ENCODE measurements around the gene UNC13C. TPM values are rescaled to one million over a fixed set of nuclear protein-coding genes. Genes with fewer than 3 reads are reported as not detected.

Gene UNC13C
- total RNA-seq, 1 experiment from 2014 or later, result not detected

DNA sequence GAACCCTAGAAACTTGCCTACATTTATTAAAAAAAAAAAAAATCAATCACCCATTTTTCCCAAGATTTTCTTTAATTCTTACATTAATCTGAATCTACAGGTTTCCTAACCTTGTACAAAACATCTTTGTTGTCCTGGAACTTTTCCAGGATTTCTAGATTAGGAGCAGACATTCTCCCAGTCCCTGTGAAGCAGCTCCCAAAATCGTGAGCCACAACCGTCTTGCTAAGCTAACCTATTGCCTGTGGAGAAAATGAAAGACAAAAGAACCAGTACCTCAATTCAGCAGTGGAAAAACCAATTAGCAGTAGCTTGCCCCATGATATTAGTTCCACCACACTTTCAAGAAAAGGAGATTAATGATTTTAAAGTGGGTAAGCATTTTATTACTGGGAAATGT, 522.1 kb downstream of the UNC13C start:
- intact Hi-C loops (cut with micrococcal nuclease), result no loop called here
- ChIA-PET CTCF (no interaction called here), POLR2A (no interaction called here), RAD21 (ENCODE audit: low non-redundant PET in 1 of 2, low total read pairs in 2 of 2, uncharacterized antibody in 2 of 2, unreplicated experiment in 2 of 2) (no interaction called here)
- no peak overlapping the region for H3K27ac ChIP-seq (ENCODE audit: low read depth, low read length)
- H3K9ac ChIP-seq (ENCODE audit: low read length), result no peak overlapping the region
- H3K4me3 ChIP-seq (replicated peaks in 1 of 2; ENCODE audit: low read depth in 1 of 2, low read length in 2 of 2), result no peak overlapping the region
- no peaks in the 10 kb centered on the region for H3K79me2 ChIP-seq (ENCODE audit: insufficient read depth, low read length)
- DNase-seq (ENCODE audit: low read depth, low spot score) (no peak), ATAC-seq (no peak)
- no peaks in the 10 kb centered on the region for H3K9me2 ChIP-seq (ENCODE audit: insufficient read depth)
- BruUV-seq (replicated peaks), result no TSS peak
- no peaks in the 10 kb centered on the region for H3K36me3 ChIP-seq (ENCODE audit: control insufficient read depth in 1 of 2, insufficient read depth in 2 of 2, low read length in 2 of 2)
- no peaks in the 10 kb centered on the region for H3K27me3 ChIP-seq (ENCODE audit: insufficient read depth, low read length)
- TF ChIP-seq, protein P1, sequence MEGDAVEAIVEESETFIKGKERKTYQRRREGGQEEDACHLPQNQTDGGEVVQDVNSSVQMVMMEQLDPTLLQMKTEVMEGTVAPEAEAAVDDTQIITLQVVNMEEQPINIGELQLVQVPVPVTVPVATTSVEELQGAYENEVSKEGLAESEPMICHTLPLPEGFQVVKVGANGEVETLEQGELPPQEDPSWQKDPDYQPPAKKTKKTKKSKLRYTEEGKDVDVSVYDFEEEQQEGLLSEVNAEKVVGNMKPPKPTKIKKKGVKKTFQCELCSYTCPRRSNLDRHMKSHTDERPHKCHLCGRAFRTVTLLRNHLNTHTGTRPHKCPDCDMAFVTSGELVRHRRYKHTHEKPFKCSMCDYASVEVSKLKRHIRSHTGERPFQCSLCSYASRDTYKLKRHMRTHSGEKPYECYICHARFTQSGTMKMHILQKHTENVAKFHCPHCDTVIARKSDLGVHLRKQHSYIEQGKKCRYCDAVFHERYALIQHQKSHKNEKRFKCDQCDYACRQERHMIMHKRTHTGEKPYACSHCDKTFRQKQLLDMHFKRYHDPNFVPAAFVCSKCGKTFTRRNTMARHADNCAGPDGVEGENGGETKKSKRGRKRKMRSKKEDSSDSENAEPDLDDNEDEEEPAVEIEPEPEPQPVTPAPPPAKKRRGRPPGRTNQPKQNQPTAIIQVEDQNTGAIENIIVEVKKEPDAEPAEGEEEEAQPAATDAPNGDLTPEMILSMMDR (IDR thresholded peaks at IDR 0.05 in 2 of 3, conservative IDR thresholded peaks at IDR 0.05 in 1 of 3; ENCODE audit: borderline replicate concordance in 1 of 3, insufficient read depth in 1 of 3, low read depth in 2 of 3, low read length in 2 of 3), result no peak
- TF ChIP-seq ELF1 (IDR thresholded peaks at IDR 0.05; ENCODE audit: borderline replicate concordance, low read depth) (no peak), SIN3A (IDR thresholded peaks at IDR 0.05; ENCODE audit: low read depth) (no peak), EGR1 (IDR thresholded peaks at IDR 0.05; ENCODE audit: low read depth) (no peak), REST (IDR thresholded peaks at IDR 0.05; ENCODE audit: low read depth) (no peak), POLR2A (IDR thresholded peaks at IDR 0.05; ENCODE audit: borderline replicate concordance, extremely low read depth, insufficient read depth, insufficient read length) (no peak), TCF7L2 (IDR thresholded peaks at IDR 0.05; ENCODE audit: borderline replicate concordance, extremely low read depth, insufficient read depth, insufficient read length) (no peak), EZH2 (IDR thresholded peaks at IDR 0.05) (no peak)
- TF ChIP-seq, protein P2, sequence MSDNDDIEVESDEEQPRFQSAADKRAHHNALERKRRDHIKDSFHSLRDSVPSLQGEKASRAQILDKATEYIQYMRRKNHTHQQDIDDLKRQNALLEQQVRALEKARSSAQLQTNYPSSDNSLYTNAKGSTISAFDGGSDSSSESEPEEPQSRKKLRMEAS (IDR thresholded peaks at IDR 0.05), result no peak
- H4K20me1 ChIP-seq (ENCODE audit: insufficient read depth), result no peaks in the 10 kb centered on the region
- H3K4me1 ChIP-seq (ENCODE audit: control insufficient read depth in 1 of 2, insufficient read depth in 2 of 2, low read length in 2 of 2), result no peaks in the 10 kb centered on the region
- peaks cover 11 to 27% of the 10 kb centered on the region in 2 experiments; a peak in 2 of 4 replicates for H3K9me3 ChIP-seq (ENCODE audit: control insufficient read depth in 1 of 2, insufficient read depth in 1 of 2, low read depth in 1 of 2, low read length in 2 of 2)
- H2AFZ ChIP-seq (ENCODE audit: low read depth, low read length, poor library complexity, severe bottlenecking), result no peak overlapping the region
- H3K4me2 ChIP-seq (ENCODE audit: low read length), result no peak overlapping the region

Measured in HCT116 (cell line).